Keratinocyte (primary cell): ENCODE measurements around the gene PPP1R36.

ENCODE experiments used
- EZH2 ChIP-seq: IDR thresholded peaks from one replicate; pipeline ENCODE4 v1.6.1; 2012; ENCODE audit warnings: inconsistent platforms, mild to moderate bottlenecking, low read length, moderate library complexity
- TF ChIP-seq, protein P1 (sequence below), 3 experiments: IDR thresholded peaks in 1 of 3; conservative IDR thresholded peaks in 1 of 3; optimal IDR thresholded peaks in 1 of 3; 2 replicates in 2 of 3; 3 replicates in 1 of 3; pipeline versions ENCODE3 to v1.5.1; 2011; ENCODE audit warnings: low read length in 3 of 3, mild to moderate bottlenecking in 3 of 3, moderate library complexity in 2 of 3, control low read depth in 1 of 3, inconsistent platforms in 1 of 3; ENCODE audit not compliant: insufficient read depth in 2 of 3; ENCODE audit errors: extremely low read depth in 1 of 3

DNA sequence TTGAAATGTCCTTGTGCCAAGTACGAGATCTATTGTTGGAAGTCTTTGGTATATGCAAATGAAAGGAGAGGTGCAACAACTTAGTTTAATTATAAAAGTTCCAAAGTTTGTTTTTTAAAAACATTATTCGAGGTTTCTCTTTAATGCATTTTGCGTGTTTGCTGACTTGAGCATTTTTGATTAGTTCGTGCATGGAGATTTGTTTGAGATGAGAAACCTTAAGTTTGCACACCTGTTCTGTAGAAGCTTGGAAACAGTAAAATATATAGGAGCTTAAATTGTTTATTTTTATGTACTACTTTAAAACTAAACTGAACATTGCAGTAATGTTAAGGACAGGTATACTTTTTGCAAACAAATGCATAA lies 6.9 kb upstream of the PPP1R36 start:
- TF ChIP-seq, protein P1, sequence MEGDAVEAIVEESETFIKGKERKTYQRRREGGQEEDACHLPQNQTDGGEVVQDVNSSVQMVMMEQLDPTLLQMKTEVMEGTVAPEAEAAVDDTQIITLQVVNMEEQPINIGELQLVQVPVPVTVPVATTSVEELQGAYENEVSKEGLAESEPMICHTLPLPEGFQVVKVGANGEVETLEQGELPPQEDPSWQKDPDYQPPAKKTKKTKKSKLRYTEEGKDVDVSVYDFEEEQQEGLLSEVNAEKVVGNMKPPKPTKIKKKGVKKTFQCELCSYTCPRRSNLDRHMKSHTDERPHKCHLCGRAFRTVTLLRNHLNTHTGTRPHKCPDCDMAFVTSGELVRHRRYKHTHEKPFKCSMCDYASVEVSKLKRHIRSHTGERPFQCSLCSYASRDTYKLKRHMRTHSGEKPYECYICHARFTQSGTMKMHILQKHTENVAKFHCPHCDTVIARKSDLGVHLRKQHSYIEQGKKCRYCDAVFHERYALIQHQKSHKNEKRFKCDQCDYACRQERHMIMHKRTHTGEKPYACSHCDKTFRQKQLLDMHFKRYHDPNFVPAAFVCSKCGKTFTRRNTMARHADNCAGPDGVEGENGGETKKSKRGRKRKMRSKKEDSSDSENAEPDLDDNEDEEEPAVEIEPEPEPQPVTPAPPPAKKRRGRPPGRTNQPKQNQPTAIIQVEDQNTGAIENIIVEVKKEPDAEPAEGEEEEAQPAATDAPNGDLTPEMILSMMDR (optimal IDR thresholded peaks at IDR 0.05 in 1 of 3, IDR thresholded peaks at IDR 0.05 in 1 of 3, conservative IDR thresholded peaks at IDR 0.05 in 1 of 3; ENCODE audit: extremely low read depth in 1 of 3, insufficient read depth in 2 of 3, low read length in 3 of 3), result no peak
- TF ChIP-seq EZH2, result no peak
